Activated CD8-positive, alpha-beta memory T cell treated with anti-CD3 and anti-CD28 coated beads, Interleukin-2, amount 50 U/mL, for 4 hours (primary cell): ENCODE data around the gene DSCAM.
"Not testable (repeated sequence)": the region's sequence is repeated elsewhere in the genome, so short reads cannot be mapped to it uniquely, and the experiment has no call there.

Source experiments
- DNase-seq: peaks from one replicate; pipeline ENCODE4 v3.0.0-alpha.2; 2020

DSCAM gene

GRCh38 chr21:40351006-40351405 is 496.0 kb downstream of the DSCAM start:
- no peak for DNase-seq

GRCh38 chr21:40349591-40349990 is 497.4 kb downstream of the DSCAM start:
- DNase-seq, result no peak

- no peak for DNase-seq
Measured at GRCh38 chr21:40345711-40346321, 501.1 kb downstream of the DSCAM start.

- no peak for DNase-seq
Measured at GRCh38 chr21:40340357-40340756, 506.6 kb downstream of the DSCAM start.

GRCh38 chr21:40339050-40339449 is 507.9 kb downstream of the DSCAM start:
- DNase-seq, result no peak

- DNase-seq, result no peak
Measured at GRCh38 chr21:40337981-40338380, 509.0 kb downstream of the DSCAM start.

GRCh38 chr21:40335704-40336103 is 511.3 kb downstream of the DSCAM start:
- DNase-seq, result no peak

- no peak for DNase-seq
Measured at GRCh38 chr21:40334159-40334558, 512.8 kb downstream of the DSCAM start.

GRCh38 chr21:40333731-40334130 is 513.2 kb downstream of the DSCAM start:
- DNase-seq, result no peak

- DNase-seq, result no peak
Measured at GRCh38 chr21:40331804-40332203, 515.2 kb downstream of the DSCAM start.

GRCh38 chr21:40331172-40331571 is 515.8 kb downstream of the DSCAM start:
- no peak for DNase-seq

GRCh38 chr21:40324389-40324788 is 522.6 kb downstream of the DSCAM start:
- DNase-seq, result no peak

- DNase-seq, result not testable (repeated sequence)
Measured at GRCh38 chr21:40320718-40321117, 526.2 kb downstream of the DSCAM start.

GRCh38 chr21:40318371-40318770 is 528.6 kb downstream of the DSCAM start:
- DNase-seq, result no peak

- DNase-seq, result no peak
Measured at GRCh38 chr21:40316104-40316503, 530.9 kb downstream of the DSCAM start.

GRCh38 chr21:40315626-40316025 is 531.3 kb downstream of the DSCAM start:
- DNase-seq, result no peak

- no peak for DNase-seq
Measured at GRCh38 chr21:40313260-40313659, 533.7 kb downstream of the DSCAM start.

GRCh38 chr21:40300300-40300699 is 546.7 kb downstream of the DSCAM start:
- DNase-seq, result no peak

- DNase-seq, result no peak
Measured at GRCh38 chr21:40299451-40299850, 547.5 kb downstream of the DSCAM start.

- no peak for DNase-seq
Measured at GRCh38 chr21:40294345-40294744, 552.6 kb downstream of the DSCAM start.

GRCh38 chr21:40291560-40291959 is 555.4 kb downstream of the DSCAM start:
- no peak for DNase-seq

GRCh38 chr21:40284409-40284808 is 562.5 kb downstream of the DSCAM start:
- no peak for DNase-seq

- no peak for DNase-seq
Measured at GRCh38 chr21:40282912-40283886, 563.8 kb downstream of the DSCAM start.

- DNase-seq, result no peak
Measured at GRCh38 chr21:40278345-40278744, 568.6 kb downstream of the DSCAM start.
